Sigmoid colon (tissue), 4 donors: ENCODE results near the gene HS1BP3.

Experiments used
- EP300 ChIP-seq, 4 donors: sonication (generic); formaldehyde crosslinking; IDR thresholded peaks; one replicate each; pipeline ENCODE4 v1.6.1; 2017; ENCODE audit warnings: antibody characterized with exemption in 4 of 4
- POLR2A ChIP-seq, 2 donors: fragments of 450-650 bp; IDR thresholded peaks; one replicate each; pipeline ENCODE4 v1.6.1; 2016; ENCODE audit warnings: antibody characterized with exemption in 2 of 2, mild to moderate bottlenecking in 2 of 2, moderate library complexity in 2 of 2
- POLR2AphosphoS5 ChIP-seq, 4 donors: sonication (generic); formaldehyde crosslinking; IDR thresholded peaks; one replicate each; pipeline ENCODE4 v1.6.1; 2017; ENCODE audit warnings: antibody characterized with exemption in 4 of 4
- TF ChIP-seq, protein P1 (sequence below), 4 experiments: fragments of 450-650 bp in 3 of 4; fragments of 200-600 bp in 1 of 4; IDR thresholded peaks; one replicate each; pipeline ENCODE4 v1.5.1; 2016 to 2019; ENCODE audit warnings: antibody characterized with exemption in 4 of 4, mild to moderate bottlenecking in 3 of 4, moderate library complexity in 2 of 4

DNA sequence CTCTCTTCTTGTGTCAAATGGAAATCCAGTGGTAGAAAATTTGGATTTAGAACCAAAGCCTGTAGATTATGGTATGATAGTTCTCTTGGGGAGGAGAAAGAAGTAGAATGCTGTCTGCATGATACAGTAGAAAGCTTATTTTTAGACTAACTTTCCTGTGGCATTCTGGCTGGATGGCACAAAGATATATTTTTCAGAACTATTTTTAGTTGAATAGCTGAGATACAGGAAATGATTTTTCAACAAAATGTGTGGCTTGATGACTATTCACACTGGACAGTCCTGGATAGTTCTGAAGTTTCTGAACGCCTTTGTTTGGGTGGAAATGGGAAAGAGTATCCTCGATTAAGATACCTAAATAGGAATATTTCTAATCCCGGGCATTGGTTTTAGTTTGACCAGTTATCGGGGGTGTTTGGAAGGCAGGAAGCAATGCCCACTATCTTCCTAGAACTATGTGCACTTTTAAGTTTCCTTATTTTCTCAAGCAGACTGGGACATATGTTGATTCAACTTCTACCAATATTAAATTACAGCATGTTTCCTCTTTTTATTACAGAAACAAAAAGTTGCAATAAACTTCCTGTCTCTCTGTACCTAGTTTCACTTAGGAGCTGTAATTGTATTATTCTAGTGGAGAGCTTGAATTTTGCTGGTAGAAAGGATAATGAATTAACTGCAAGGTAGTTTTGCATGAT, 48.2 kb upstream of the HS1BP3 start:
- TF ChIP-seq, protein P1, sequence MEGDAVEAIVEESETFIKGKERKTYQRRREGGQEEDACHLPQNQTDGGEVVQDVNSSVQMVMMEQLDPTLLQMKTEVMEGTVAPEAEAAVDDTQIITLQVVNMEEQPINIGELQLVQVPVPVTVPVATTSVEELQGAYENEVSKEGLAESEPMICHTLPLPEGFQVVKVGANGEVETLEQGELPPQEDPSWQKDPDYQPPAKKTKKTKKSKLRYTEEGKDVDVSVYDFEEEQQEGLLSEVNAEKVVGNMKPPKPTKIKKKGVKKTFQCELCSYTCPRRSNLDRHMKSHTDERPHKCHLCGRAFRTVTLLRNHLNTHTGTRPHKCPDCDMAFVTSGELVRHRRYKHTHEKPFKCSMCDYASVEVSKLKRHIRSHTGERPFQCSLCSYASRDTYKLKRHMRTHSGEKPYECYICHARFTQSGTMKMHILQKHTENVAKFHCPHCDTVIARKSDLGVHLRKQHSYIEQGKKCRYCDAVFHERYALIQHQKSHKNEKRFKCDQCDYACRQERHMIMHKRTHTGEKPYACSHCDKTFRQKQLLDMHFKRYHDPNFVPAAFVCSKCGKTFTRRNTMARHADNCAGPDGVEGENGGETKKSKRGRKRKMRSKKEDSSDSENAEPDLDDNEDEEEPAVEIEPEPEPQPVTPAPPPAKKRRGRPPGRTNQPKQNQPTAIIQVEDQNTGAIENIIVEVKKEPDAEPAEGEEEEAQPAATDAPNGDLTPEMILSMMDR (IDR thresholded peaks at IDR 0.05): no peak
- TF ChIP-seq EP300 (IDR thresholded peaks at IDR 0.05) (no peak), POLR2A (IDR thresholded peaks at IDR 0.05) (no peak), POLR2AphosphoS5 (IDR thresholded peaks at IDR 0.05) (no peak)
